Activated T-cell treated with anti-CD3 and anti-CD28 coated beads, Interleukin-2, amount 50 U/mL, for 48 hours (primary cell): ENCODE data around the gene OPCML.

Experiments used
- DNase-seq, 2 experiments: peaks; one replicate each; pipeline ENCODE4 v3.0.0-alpha.2; 2020

The OPCML gene

DNA sequence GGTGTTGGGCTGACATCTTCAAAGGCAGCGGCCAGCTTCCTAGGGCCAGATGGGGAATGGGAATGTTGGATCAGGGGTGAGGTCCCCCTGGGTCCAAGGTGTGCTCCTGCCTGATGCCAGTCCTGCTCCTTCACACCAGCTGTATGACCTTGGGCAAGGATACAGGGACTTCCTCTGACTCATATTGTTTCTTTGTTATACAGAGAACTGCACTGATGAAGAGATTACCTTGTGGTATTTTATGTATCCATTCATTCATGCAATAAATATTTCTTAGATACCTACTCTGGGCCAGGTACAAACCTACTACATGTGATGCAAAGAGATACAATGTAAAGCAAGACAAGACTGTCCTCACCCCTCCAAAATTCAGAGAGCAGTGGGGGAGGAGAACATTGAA lies 3.9 kb upstream of the OPCML start:
- DNase-seq, result no peak

DNA sequence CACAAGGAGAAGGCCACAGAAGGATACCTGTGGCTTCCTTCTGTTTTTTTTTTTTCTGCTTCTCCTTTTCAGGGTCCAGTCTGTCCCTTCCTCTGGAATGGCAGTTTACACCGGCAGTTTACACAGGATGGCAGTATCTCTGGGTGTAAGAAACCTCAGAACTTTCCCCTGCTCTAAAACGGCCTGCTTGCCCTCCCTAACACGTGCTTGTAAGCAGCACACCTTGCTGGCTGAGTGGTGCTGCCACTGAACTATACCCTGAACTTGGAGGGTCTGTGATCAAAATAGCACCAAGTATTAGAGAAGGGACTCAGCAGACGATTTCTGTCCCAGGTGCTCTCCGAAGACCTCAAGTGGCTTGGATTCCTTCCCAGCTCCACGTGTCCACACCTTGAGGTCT lies 904 bp upstream of the OPCML start:
- no peak for DNase-seq

- DNase-seq, result no peak
Measured at GRCh38 chr11:133531458-133531857, 843 bp downstream of the OPCML start.

GRCh38 chr11:133530501-133530835 lies 1.8 kb downstream of the OPCML start:
- no peak for DNase-seq

GRCh38 chr11:133529807-133530500 lies 2.3 kb downstream of the OPCML start:
- DNase-seq, result no peak

GRCh38 chr11:133526790-133527189 lies 5.5 kb downstream of the OPCML start:
- DNase-seq, result no peak

DNA sequence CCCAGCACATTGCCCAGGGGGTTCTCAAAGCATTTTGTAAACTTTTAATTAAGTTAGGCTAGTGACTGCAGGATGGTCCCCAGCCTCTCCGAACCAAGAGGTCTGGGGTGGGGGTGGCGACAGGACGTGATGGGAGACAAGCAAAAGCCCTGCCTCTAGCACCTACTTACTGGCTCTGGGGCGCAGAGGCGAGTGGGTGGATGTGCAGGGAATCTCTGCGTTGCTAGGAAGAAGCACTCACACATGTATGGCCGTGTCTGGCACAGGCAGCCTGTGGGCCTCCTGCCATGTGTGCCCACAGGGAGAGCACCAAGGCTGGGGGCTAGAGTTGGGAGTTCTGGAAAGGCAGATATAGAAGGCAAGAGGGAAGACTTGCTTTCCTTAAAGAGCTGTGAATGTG lies 6.3 kb downstream of the OPCML start:
- DNase-seq, result no peak

- no peak for DNase-seq
Measured at GRCh38 chr11:133524488-133524887, 7.8 kb downstream of the OPCML start.

- no peak for DNase-seq
Measured at GRCh38 chr11:133522344-133522743, 10.0 kb downstream of the OPCML start.

DNA sequence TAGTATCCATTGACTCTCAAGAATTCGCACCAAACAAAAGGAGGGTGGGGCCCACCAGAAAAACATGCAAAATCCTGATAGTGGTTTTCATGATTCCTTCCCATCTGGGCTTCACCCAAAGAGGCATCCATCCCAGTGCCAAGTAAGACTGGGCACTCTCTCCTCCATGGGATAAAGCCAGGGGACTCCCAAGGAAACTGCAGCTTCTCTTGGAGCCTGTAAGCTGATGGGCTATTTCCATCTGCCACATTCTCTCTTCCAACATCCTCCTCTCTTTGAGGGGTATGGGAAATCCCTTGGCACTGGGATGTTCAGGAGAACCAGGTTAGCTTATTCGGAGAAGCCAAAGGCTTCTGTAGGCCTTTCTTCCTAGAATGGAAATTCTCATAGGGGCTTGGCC lies 10.8 kb downstream of the OPCML start:
- no peak for DNase-seq

GRCh38 chr11:133520707-133521106 lies 11.6 kb downstream of the OPCML start:
- DNase-seq, result no peak

DNA sequence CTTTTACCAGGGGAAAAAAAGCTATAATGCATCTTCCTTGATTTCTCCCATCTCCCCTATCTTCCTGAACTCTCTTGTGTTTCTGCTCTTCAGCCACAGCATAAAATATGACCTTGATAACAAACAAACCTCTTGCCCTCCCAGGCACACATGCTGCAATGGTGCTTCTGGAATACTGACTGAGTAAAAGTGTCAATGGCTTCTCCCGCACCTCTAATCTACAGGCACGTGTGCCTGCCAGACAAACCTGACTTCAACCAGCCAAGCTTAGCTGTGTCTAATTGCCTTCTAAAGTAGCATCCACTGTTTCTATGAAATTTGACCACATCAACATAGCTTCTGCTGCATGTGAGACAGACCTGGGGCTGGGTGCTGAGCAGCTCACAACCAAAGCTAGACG lies 12.7 kb downstream of the OPCML start:
- DNase-seq, result no peak

GRCh38 chr11:133518702-133519264 lies 13.5 kb downstream of the OPCML start:
- no peak for DNase-seq

DNA sequence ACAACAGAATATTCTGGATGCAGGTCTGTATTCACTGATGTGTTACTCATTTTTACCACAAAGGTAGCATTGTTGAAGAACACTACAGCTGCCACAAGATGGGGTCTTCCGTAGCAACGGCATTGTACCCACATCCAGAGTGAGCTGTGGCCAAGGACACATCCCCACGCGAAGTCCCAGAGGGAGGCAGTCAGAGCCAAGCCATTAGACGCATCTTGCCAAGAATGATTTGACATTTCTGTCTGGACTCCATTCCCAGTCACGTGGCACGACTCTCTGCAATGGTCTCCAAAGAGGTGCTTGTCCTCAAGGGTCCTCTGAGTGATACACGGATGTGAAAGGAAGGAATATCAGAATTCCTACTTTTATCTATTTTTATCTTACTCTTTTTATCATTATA lies 15.5 kb downstream of the OPCML start:
- no peak for DNase-seq

GRCh38 chr11:133515107-133515506 lies 17.2 kb downstream of the OPCML start:
- DNase-seq, result no peak

DNA sequence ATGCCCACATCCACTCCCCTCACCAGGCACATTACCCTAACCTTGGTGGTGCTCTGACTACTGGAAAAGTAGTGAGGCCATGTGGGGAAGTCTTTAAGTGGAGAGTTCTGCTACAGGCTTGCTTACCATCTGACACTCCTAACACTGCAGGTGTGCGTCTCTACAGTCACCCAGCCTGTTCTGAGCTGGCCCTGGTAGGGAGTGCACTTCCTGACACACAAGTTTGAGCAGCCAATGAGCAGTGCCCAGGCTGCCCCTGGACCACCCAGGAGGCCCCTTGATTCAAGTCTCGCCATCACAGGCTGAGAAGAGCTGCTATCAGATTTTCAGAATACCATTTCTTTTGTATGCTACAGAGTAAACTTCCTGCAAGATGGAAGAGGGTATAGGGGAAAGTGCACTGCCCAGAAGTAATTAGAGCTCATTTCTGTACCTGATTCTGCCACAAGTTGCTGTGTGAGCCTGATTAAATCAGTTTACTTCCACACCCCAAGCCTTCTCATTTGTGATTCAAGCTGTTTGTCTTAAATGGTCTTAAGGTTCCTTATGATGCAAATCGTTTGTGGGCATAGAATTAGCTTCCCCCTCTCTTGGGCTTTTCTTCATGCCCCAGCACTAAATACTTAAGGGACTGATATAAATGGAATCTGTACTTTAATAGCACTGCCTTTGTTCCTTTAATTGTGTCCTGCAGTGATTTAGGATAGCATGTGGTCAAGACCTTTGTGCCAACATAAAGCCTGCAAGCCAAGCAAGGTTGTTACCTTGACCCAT lies 22.2 kb downstream of the OPCML start:
- no peak for DNase-seq

DNA sequence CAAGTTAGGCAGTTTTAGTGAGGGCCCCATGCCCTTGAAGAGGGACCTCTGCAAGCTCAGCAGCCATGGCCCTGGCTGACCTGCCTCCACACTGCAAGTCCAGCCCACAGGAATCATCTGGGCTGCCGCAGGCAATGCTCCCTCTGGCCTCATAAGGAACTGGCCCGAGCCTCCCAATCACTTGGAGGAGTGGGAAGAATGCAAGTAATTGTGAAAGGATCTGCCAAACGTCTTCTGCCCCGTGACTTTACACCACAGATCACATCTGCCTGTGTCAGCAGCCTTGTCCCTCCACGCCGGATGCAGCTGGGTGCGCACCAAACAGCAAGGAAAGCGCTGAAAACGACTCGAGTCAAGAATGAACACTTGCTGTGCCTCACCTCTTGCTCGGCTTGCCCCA lies 23.8 kb downstream of the OPCML start:
- no peak for DNase-seq

GRCh38 chr11:133507185-133507584 lies 25.1 kb downstream of the OPCML start:
- no peak for DNase-seq

- DNase-seq, result no peak
Measured at GRCh38 chr11:133506551-133507094, 25.7 kb downstream of the OPCML start.

DNA sequence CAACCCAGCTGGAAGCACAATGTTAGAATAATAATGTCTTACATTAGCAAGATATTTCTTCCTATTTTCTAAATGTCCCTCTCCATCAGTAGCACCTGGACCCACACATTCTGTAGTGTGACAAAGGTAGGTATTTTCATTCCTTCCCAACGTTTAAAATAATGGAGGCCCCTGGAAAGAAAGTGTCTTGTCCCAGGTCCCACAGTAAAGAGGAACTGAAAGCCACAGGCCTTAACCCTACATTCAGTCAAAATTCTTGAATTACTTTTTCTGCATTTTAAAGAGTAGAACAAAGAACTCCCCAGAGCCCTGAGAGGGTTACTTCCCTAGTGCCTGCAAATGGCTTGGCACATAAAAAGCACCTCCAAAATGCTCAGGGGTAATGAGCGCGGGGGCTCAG lies 26.3 kb downstream of the OPCML start:
- no peak for DNase-seq

GRCh38 chr11:133504906-133505305 lies 27.4 kb downstream of the OPCML start:
- DNase-seq, result no peak

DNA sequence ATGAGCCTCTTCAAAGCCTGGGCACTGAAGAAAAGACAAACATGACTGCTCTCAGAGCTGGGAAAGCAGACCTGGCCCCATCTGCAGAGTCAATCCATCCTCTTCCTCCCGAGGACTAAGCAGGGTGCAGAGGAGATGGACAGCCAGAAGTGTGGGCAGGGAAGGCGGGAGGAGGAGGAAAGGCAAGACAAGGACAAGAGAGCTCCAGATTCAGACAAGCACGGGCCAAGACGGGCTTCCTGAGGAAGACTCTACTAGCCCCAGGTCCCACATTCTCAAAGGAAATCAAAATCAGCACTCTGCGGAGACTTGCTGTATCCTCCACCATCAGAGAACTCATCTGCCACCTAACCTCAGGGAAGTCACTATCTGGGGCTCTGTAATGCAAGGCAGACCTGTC lies 28.5 kb downstream of the OPCML start:
- DNase-seq, result no peak

- no peak for DNase-seq
Measured at GRCh38 chr11:133503236-133503635, 29.1 kb downstream of the OPCML start.
